GM12873 (cell line): ENCODE measurements around the gene NAV2.

ENCODE experiments used
- TF ChIP-seq, protein P1 (sequence below): IDR thresholded peaks from 2 replicates; pipeline ENCODE4 v1.5.1; 2012; ENCODE audit warnings: low read depth, mild to moderate bottlenecking, moderate library complexity, low read length, control low read depth; ENCODE audit not compliant: insufficient read depth; ENCODE audit errors: missing control alignments

Gene NAV2

GRCh38 chr11:20111871-20112270 is 399.2 kb downstream of the NAV2 start:
- TF ChIP-seq, protein P1, sequence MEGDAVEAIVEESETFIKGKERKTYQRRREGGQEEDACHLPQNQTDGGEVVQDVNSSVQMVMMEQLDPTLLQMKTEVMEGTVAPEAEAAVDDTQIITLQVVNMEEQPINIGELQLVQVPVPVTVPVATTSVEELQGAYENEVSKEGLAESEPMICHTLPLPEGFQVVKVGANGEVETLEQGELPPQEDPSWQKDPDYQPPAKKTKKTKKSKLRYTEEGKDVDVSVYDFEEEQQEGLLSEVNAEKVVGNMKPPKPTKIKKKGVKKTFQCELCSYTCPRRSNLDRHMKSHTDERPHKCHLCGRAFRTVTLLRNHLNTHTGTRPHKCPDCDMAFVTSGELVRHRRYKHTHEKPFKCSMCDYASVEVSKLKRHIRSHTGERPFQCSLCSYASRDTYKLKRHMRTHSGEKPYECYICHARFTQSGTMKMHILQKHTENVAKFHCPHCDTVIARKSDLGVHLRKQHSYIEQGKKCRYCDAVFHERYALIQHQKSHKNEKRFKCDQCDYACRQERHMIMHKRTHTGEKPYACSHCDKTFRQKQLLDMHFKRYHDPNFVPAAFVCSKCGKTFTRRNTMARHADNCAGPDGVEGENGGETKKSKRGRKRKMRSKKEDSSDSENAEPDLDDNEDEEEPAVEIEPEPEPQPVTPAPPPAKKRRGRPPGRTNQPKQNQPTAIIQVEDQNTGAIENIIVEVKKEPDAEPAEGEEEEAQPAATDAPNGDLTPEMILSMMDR, result no peak

DNA sequence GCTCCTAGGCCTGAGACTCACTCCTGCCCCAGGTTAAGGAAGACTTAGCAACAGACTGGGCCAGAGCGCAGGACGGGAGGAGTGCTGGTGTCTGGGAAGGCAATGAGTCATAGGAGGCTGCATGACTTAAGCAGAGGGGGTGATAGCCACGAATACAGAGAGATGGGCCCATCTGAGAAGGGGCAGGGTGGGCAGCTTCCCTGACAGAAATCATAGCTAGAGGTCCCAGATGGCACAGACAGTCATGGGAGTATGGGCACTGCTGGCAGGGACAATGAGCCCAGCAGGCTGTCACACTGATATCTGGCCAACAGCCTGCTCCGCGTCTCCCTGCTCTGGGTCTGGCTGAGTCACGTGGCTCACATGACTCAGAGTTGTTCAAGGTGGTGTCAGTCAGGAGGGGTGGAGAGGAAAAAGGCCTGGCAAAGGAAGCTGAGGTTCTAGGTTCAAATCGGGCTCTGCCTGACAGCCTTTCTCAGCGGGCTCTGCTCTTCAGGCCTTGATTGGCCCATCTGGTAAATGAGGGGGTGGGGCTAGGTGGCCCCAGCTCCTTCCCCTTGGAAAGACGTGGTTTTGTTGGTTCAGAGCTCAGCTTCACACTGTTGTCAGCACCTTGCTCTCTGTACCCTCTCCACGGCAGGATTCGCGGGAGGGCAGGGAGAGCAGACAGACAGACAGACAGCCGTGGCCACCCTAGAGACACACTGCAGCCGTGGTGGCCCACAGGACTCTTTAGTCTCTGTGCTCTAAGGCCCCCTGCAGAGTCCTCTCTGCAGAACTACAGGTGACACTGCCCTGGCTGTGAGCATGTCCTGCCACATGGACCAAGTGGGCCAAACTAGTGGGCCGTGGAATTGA is 399.9 kb downstream of the NAV2 start:
- TF ChIP-seq, protein P1, result no peak

DNA sequence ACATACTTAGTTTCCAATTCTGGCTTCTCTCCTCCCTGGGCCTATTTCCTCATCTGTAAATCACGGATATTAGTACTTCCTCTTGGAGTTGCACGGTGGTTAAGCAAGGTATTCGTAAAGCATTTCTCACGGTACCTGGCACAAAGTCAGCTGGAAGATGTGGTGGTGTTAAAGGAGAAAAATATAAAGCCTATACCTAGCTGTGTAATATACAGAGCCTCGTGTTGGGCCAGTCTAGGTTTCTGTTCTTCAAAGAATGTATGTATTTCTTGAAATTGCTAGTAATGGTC is 400.5 kb downstream of the NAV2 start:
- TF ChIP-seq, protein P1, result no peak

- TF ChIP-seq, protein P1, result no peak
Observed at GRCh38 chr11:20114588-20114987, 402.0 kb downstream of the NAV2 start.

- TF ChIP-seq, protein P1, result no peak
Observed at GRCh38 chr11:20116825-20117224, 404.2 kb downstream of the NAV2 start.

- TF ChIP-seq, protein P1, result no peak
Observed at GRCh38 chr11:20117291-20117690, 404.7 kb downstream of the NAV2 start.

DNA sequence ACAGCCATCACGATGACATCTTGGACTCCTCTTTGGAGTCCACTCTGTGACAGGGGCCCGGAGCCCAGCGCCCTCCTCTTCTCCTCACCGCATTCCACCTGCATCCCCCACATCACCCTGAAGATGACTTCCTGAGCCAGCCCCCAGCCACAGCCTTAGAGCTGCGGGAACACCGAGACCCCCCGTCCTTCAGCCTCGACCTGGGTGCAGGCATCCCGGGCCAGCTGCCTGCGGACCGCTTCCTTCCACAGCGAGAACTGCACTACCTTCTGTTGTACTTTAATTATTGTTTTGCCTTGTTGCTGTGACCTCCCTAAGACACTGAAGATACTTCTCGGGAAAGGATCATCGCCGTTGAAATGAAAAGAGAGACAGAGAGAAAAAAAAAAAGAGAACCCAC is 405.6 kb downstream of the NAV2 start:
- TF ChIP-seq, protein P1, result no peak
